VCaP (cell line): ENCODE measurements around the gene COG5.

ENCODE experiments used
- H3K27ac ChIP-seq: fragments of 450-650 bp; 2 replicates; pipeline ENCODE4 v1.5.1; 2017
- CTCF ChIP-seq: fragments of 450-650 bp; conservative IDR thresholded peaks from 2 replicates; pipeline ENCODE4 v1.5.1; 2017; ENCODE audit warnings: mild to moderate bottlenecking, moderate library complexity

The COG5 gene

GRCh38 chr7:107201795-107202450, 361.8 kb downstream of the COG5 start:
- TF ChIP-seq CTCF, result peak; percentile 94
- no peak overlapping the region for H3K27ac ChIP-seq

- no peak for TF ChIP-seq CTCF
Measured at GRCh38 chr7:107196834-107197610, 366.7 kb downstream of the COG5 start.

GRCh38 chr7:107194052-107194451, 369.7 kb downstream of the COG5 start:
- no peak overlapping the region for H3K27ac ChIP-seq
- peak; percentile 40 for TF ChIP-seq CTCF

More at GRCh38 chr7:107196834-107197610, 366.7 kb downstream of the COG5 start:
- no peak overlapping the region for H3K27ac ChIP-seq

GRCh38 chr7:107190090-107190489, 373.6 kb downstream of the COG5 start:
- H3K27ac ChIP-seq, result no peak overlapping the region
- TF ChIP-seq CTCF, result no peak

DNA sequence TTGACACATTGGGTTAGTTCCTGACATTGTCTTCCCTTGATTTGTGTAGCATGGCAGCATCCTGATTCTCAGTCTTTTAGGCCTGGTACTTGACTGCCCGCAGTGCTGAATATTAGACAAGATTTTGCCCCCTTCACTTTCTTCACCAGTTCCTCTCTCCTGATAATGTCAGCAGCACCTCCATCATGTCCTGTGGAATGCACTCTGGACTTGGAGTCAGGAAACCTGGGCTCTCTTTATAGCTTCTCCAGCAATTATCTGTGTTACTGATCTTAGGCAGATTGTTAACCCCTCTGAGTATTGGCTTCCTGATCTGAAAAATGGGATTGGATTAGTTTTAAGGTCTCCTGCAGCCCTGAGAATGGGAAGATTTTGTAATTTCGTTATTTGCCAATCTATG, 375.9 kb downstream of the COG5 start:
- no peak for TF ChIP-seq CTCF
- H3K27ac ChIP-seq, result no peak overlapping the region

- H3K27ac ChIP-seq, result no peak overlapping the region
- no peak for TF ChIP-seq CTCF
Measured at GRCh38 chr7:107186240-107186639, 377.5 kb downstream of the COG5 start.

- no peak for TF ChIP-seq CTCF
- no peak overlapping the region for H3K27ac ChIP-seq
Measured at GRCh38 chr7:107185716-107186115, 378.0 kb downstream of the COG5 start.
